ENCODE measurements around the gene PDCD1.

DNA sequence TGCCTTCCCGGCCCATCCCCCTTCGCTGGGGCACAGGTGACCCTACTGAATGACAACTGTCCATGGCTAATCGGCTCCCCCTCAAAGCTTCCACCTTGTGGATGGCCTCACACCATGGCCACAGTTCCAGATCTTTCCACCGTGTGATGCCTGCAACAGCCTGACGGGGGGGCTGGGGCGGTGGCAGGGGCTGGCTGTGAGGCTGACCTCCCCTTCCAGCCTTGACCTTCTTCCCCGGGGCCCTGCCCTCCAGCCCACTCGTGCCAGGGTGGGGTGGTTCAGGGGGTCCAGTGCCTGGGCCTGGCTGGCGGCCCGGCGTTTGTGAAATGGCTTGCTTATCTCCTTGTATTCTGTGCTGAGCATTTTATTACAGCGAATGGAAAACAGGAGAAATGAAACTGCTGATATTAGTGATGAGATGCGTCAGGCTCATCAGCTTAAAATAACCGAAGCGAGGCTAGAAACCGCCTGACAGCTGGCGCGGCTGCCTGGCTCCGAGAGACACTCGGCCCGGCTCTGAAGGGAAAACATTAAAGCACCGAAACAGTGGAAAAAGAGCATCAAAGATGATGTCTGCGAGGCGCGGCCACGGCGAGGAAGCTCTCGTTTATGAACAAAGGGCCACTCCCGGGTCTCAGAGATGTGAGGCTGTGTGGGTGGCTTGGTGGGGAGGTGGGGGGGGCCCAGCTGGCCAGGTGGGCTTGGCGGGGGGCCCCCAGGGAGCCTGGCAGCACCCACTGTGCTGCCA, 916 bp upstream of the PDCD1 start:
- TF ChIP-seq EZH2phosphoT487 (IDR thresholded peaks at IDR 0.05; ENCODE audit: insufficient read depth, low read depth) (no peak), EZH2 (IDR thresholded peaks at IDR 0.05; ENCODE audit: insufficient read depth, poor library complexity, severe bottlenecking) (no peak)
